Thyroid gland (tissue), 4 donors: ENCODE measurements around the gene KLC3.

Experiments
- POLR2A ChIP-seq, 2 donors: fragments of 450-650 bp; IDR thresholded peaks; one replicate each; pipeline ENCODE4 v1.6.1; 2017; ENCODE audit warnings: antibody characterized with exemption in 2 of 2, mild to moderate bottlenecking in 2 of 2, moderate library complexity in 1 of 2
- TF ChIP-seq, protein P1 (sequence below), 6 experiments: fragments of 200-600 bp in 3 of 6; fragments of 450-650 bp in 3 of 6; sonication (generic) in 3 of 6; IDR thresholded peaks; one replicate each; pipeline ENCODE4 v1.5.1; 2016 to 2019; ENCODE audit warnings: antibody characterized with exemption in 6 of 6, mild to moderate bottlenecking in 2 of 6, inconsistent platforms in 1 of 6, moderate library complexity in 1 of 6

GRCh38 chr19:45364696-45365095, 24.1 kb downstream of the KLC3 start:
- no peak for TF ChIP-seq POLR2A (IDR thresholded peaks at IDR 0.05)
- TF ChIP-seq, protein P1, sequence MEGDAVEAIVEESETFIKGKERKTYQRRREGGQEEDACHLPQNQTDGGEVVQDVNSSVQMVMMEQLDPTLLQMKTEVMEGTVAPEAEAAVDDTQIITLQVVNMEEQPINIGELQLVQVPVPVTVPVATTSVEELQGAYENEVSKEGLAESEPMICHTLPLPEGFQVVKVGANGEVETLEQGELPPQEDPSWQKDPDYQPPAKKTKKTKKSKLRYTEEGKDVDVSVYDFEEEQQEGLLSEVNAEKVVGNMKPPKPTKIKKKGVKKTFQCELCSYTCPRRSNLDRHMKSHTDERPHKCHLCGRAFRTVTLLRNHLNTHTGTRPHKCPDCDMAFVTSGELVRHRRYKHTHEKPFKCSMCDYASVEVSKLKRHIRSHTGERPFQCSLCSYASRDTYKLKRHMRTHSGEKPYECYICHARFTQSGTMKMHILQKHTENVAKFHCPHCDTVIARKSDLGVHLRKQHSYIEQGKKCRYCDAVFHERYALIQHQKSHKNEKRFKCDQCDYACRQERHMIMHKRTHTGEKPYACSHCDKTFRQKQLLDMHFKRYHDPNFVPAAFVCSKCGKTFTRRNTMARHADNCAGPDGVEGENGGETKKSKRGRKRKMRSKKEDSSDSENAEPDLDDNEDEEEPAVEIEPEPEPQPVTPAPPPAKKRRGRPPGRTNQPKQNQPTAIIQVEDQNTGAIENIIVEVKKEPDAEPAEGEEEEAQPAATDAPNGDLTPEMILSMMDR (IDR thresholded peaks at IDR 0.05), result no peak
